Keratinocyte (primary cell): ENCODE data around the gene DDIT4.

ENCODE experiments used
- EZH2 ChIP-seq: IDR thresholded peaks from one replicate; pipeline ENCODE4 v1.6.1; 2012; ENCODE audit warnings: inconsistent platforms, mild to moderate bottlenecking, low read length, moderate library complexity
- TF ChIP-seq, protein P1 (sequence below), 3 experiments: IDR thresholded peaks in 1 of 3; conservative IDR thresholded peaks in 1 of 3; optimal IDR thresholded peaks in 1 of 3; 2 replicates in 2 of 3; 3 replicates in 1 of 3; pipeline versions ENCODE3 to v1.5.1; 2011; ENCODE audit warnings: low read length in 3 of 3, mild to moderate bottlenecking in 3 of 3, moderate library complexity in 2 of 3, control low read depth in 1 of 3, inconsistent platforms in 1 of 3; ENCODE audit not compliant: insufficient read depth in 2 of 3; ENCODE audit errors: extremely low read depth in 1 of 3

DNA sequence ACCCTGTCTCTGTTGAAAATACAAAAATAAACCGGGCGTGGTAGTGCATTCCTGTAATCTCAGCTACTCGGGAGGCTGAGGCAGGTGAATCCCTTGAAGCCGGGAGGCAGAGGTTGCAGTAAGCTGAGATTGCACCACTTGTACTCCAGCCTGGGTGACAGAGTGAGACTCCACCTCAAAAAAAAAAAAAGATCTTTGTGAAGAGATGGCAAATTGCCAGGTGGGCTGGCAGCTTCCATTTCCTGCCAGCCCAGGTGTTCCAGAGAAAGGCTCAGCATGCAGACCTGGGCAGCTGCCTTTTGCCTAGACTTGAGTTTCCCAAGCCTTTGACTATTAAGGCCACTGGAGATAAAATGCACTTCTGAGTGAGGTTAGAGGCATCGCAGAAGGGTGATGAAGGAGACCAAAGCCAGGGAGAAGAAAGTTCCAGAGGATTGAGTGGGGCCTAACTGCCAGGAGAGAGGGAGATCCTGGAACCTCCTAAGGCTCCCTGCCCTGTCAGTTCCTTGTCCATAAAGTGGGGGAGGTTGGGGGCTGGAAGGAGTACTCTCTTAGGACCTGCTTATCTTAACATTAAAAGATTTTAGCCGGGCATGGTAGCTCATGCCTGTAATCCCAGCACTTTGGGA is 10.0 kb upstream of the DDIT4 start:
- TF ChIP-seq, protein P1, sequence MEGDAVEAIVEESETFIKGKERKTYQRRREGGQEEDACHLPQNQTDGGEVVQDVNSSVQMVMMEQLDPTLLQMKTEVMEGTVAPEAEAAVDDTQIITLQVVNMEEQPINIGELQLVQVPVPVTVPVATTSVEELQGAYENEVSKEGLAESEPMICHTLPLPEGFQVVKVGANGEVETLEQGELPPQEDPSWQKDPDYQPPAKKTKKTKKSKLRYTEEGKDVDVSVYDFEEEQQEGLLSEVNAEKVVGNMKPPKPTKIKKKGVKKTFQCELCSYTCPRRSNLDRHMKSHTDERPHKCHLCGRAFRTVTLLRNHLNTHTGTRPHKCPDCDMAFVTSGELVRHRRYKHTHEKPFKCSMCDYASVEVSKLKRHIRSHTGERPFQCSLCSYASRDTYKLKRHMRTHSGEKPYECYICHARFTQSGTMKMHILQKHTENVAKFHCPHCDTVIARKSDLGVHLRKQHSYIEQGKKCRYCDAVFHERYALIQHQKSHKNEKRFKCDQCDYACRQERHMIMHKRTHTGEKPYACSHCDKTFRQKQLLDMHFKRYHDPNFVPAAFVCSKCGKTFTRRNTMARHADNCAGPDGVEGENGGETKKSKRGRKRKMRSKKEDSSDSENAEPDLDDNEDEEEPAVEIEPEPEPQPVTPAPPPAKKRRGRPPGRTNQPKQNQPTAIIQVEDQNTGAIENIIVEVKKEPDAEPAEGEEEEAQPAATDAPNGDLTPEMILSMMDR (optimal IDR thresholded peaks at IDR 0.05 in 1 of 3, IDR thresholded peaks at IDR 0.05 in 1 of 3, conservative IDR thresholded peaks at IDR 0.05 in 1 of 3; ENCODE audit: extremely low read depth in 1 of 3, insufficient read depth in 2 of 3, low read length in 3 of 3): no peak
- no peak for TF ChIP-seq EZH2
